NCI-H2196 treated with DMSO at 0.1 percent for 48 hours (cell line): Measurements from ENCODE around the gene FLT3LG.

Source experiments
- DNase-seq: peaks from one replicate; lab custom pipeline; 2025; ENCODE audit not compliant: unreplicated experiment; lab: John Stamatoyannopoulos, UW

FLT3LG gene

GRCh38 chr19:49507803-49508494 is 33.9 kb downstream of the FLT3LG start:
- no peak for DNase-seq

GRCh38 chr19:49512970-49513745 is 39.1 kb downstream of the FLT3LG start:
- no peak for DNase-seq

- no peak for DNase-seq
These were observed 39.7 kb downstream of the FLT3LG start for GRCh38 chr19:49513746-49514118.

GRCh38 chr19:49514151-49514550 is 40.1 kb downstream of the FLT3LG start:
- DNase-seq: no peak

- no peak for DNase-seq
These were observed 41.8 kb downstream of the FLT3LG start for GRCh38 chr19:49515767-49516166.

DNA sequence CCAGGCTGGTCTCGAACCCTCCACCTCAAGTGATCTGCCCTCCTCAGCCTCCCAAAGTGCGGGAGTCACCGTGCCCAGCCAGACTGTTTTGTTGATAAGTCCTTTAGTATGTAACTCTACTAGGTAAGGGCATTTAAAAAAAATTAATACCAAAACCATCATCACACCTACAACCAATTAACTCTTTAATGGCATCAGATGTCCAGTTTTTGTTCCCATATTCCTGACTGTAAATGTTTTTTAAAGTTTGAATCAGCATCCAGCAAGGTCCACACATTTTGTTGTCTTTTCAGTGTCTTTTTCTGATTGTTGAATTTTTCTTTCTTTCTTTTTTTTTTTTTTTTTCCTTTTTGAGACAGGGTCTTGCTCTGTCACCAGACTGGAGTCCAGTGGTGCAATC is 44.0 kb downstream of the FLT3LG start:
- no peak for DNase-seq

- no peak for DNase-seq
These were observed 46.8 kb downstream of the FLT3LG start for GRCh38 chr19:49520705-49521319.

- DNase-seq: no peak
These were observed 50.9 kb downstream of the FLT3LG start for GRCh38 chr19:49524812-49525455.

DNA sequence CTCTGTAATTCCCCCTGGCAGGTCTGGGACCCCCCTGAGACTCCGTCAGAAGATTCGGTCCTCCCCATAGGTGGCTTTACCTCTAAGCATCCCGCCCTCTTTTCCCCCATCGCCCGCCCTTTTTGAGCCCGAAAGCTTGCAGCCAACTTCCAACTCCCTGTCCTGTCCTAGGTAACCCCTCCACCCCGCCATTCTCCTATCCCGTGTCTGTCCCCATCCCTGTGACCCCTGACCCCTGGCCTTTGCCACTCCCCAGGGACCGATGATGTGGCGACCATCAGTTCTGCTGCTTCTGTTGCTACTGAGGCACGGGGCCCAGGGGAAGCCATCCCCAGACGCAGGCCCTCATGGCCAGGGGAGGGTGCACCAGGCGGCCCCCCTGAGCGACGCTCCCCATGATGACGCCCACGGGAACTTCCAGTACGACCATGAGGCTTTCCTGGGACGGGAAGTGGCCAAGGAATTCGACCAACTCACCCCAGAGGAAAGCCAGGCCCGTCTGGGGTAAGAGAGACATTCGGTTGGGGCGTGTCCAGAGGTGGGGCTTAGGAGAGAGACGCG is 54.3 kb downstream of the FLT3LG start:
- no peak for DNase-seq

- DNase-seq: no peak
These were observed 56.7 kb downstream of the FLT3LG start for GRCh38 chr19:49530708-49531107.

GRCh38 chr19:49533551-49534488 is 59.8 kb downstream of the FLT3LG start:
- peak; percentile 67 for DNase-seq

DNA sequence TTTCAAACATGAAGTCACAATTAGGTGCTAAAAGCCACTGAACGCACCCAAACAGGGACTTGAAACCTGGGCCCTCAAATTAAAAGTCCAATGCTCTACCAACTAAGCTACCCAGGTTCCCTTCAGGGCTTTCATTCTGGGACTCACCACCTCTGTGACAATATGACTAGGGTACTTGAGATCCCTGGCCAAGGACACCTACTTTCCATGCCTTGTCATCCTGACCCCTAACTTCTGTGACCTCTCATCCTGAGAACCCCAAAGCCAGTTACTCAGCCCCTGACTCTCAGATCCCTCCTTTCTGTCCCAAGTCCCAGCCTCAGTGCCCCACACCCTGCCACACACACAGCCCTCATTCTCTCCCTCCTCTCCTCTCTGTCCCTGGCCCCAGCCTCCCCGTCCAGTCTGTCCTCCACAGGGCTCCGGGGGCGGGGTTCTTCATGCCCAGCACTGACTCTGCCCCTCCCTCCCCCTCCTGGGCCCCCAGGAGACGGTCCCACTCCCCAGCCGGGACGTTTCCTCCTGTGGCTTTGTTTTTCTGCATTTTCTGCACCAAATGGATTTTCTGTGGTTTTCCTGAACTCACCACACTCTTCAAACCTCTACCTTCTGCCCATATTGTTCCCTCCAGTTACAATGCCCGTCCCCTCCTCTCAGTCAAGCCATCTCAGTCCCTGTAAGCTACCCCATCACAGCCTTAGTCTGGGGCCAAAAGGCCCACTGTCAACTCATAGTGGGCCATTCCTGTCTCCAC is 60.8 kb downstream of the FLT3LG start:
- DNase-seq: no peak
